NCI-H146 treated with DMSO at 0.1 percent for 48 hours (cell line): ENCODE results near the gene LRIG1.

ENCODE experiments used
- DNase-seq: peaks from one replicate; lab custom pipeline; 2025; ENCODE audit not compliant: unreplicated experiment; lab: John Stamatoyannopoulos, UW

Gene LRIG1

GRCh38 chr3:66470956-66471686, 29.7 kb downstream of the LRIG1 start:
- DNase-seq, result no peak

GRCh38 chr3:66470285-66470684, 30.5 kb downstream of the LRIG1 start:
- DNase-seq, result no peak

- no peak for DNase-seq
Measured at GRCh38 chr3:66469220-66469640, 31.6 kb downstream of the LRIG1 start.

- DNase-seq, result no peak
Measured at GRCh38 chr3:66467996-66468735, 32.7 kb downstream of the LRIG1 start.

- DNase-seq, result no peak
Measured at GRCh38 chr3:66466606-66467270, 34.1 kb downstream of the LRIG1 start.

GRCh38 chr3:66465587-66465986, 35.2 kb downstream of the LRIG1 start:
- DNase-seq, result no peak

GRCh38 chr3:66465034-66465433, 35.8 kb downstream of the LRIG1 start:
- no peak for DNase-seq

GRCh38 chr3:66464512-66464894, 36.3 kb downstream of the LRIG1 start:
- DNase-seq, result no peak

GRCh38 chr3:66463730-66464511, 36.9 kb downstream of the LRIG1 start:
- DNase-seq, result no peak

GRCh38 chr3:66463054-66463631, 37.7 kb downstream of the LRIG1 start:
- DNase-seq, result no peak

- DNase-seq, result no peak
Measured at GRCh38 chr3:66457252-66457651, 43.6 kb downstream of the LRIG1 start.

- no peak for DNase-seq
Measured at GRCh38 chr3:66456711-66457173, 44.1 kb downstream of the LRIG1 start.

GRCh38 chr3:66454464-66454859, 46.4 kb downstream of the LRIG1 start:
- DNase-seq, result no peak

GRCh38 chr3:66453651-66454463, 47.0 kb downstream of the LRIG1 start:
- no peak for DNase-seq

GRCh38 chr3:66452303-66453011, 48.4 kb downstream of the LRIG1 start:
- peak; percentile 3 for DNase-seq

GRCh38 chr3:66451766-66452165, 49.1 kb downstream of the LRIG1 start:
- no peak for DNase-seq

- DNase-seq, result no peak
Measured at GRCh38 chr3:66450390-66451022, 50.3 kb downstream of the LRIG1 start.

- DNase-seq, result no peak
Measured at GRCh38 chr3:66449411-66449974, 51.3 kb downstream of the LRIG1 start.
